OCI-LY7 (cell line): ENCODE data around the gene LTBP2. TPM values are rescaled to one million over a fixed set of nuclear protein-coding genes. Genes with fewer than 3 reads are reported as not detected.

Experiments used
- BruUV-seq: library from RNA; stranded (reverse); fragments of 400-500 nt; replicated peaks from 2 replicates; lab custom pipeline; 2021; lab: Mats Ljungman, UMichigan
- CTCF ChIA-PET: fragments of 300-600 bp; sonication (Branson Sonifier 250); formaldehyde crosslinking; loops from one replicate; lab custom pipeline; 2022; ENCODE audit warnings: antibody characterized with exemption; ENCODE audit not compliant: unreplicated experiment; lab: Charles Lee
- POLR2A ChIA-PET: fragments of 300-600 bp; sonication (Branson Sonifier 250); formaldehyde crosslinking; loops from one replicate; lab custom pipeline; 2022; ENCODE audit warnings: antibody characterized with exemption; lab: Charles Lee
- DNase-seq: peaks from one replicate; pipeline ENCODE4 v3.0.0-alpha.2; 2015; ENCODE audit warnings: low spot score
- H2AFZ ChIP-seq: fragments of 200-600 bp; sonication (generic), shearing (Covaris generic); 2 replicates; pipeline ENCODE4 v1.6.1; 2014; ENCODE audit warnings: mild to moderate bottlenecking, antibody characterized with exemption, low read length, moderate library complexity
- H3K27ac ChIP-seq: fragments of 200-600 bp; sonication (generic); 2 replicates; pipeline ENCODE4 v1.5.1; 2014; ENCODE audit warnings: mixed run types, low read depth, mild to moderate bottlenecking, moderate library complexity, low read length, inconsistent platforms; ENCODE audit not compliant: poor library complexity, severe bottlenecking
- H3K36me3 ChIP-seq: fragments of 200-600 bp; sonication (generic); 2 replicates; pipeline ENCODE4 v1.6.1; 2014; ENCODE audit warnings: mild to moderate bottlenecking, antibody characterized with exemption, low read length, moderate library complexity, mixed read lengths; ENCODE audit not compliant: insufficient read depth
- H3K4me1 ChIP-seq: fragments of 200-600 bp; sonication (generic); 2 replicates; pipeline ENCODE4 v1.5.1; 2014; ENCODE audit warnings: mild to moderate bottlenecking, low read length; ENCODE audit not compliant: insufficient read depth, poor library complexity, severe bottlenecking
- H3K4me2 ChIP-seq: fragments of 200-600 bp; sonication (generic); 2 replicates; pipeline ENCODE4 v1.6.1; 2014; ENCODE audit warnings: mild to moderate bottlenecking, low read length
- H3K4me3 ChIP-seq: fragments of 200-600 bp; sonication (generic); 2 replicates; pipeline ENCODE4 v1.5.1; 2014; ENCODE audit warnings: mild to moderate bottlenecking, low read depth, low read length; ENCODE audit not compliant: poor library complexity, severe bottlenecking
- H3K79me2 ChIP-seq: fragments of 200-600 bp; sonication (generic); 2 replicates; pipeline ENCODE4 v1.6.1; 2016; ENCODE audit warnings: low read depth, mild to moderate bottlenecking, low read length, moderate library complexity, mixed read lengths; ENCODE audit not compliant: insufficient read depth
- H3K9me2 ChIP-seq: fragments of 200-600 bp; sonication (generic); 2 replicates; pipeline ENCODE4 v1.6.1; 2016; ENCODE audit warnings: mild to moderate bottlenecking, low read length, mixed read lengths; ENCODE audit not compliant: insufficient read depth
- H3K9me3 ChIP-seq: fragments of 200-600 bp; sonication (generic); 2 replicates; pipeline ENCODE4 v1.6.1; 2014; ENCODE audit warnings: mild to moderate bottlenecking, mixed run types, low read length, mixed read lengths
- H4K20me1 ChIP-seq: fragments of 200-600 bp; sonication (generic); 2 replicates; pipeline ENCODE4 v1.6.1; 2014; ENCODE audit warnings: mild to moderate bottlenecking, antibody characterized with exemption, low read length, moderate library complexity, mixed read lengths; ENCODE audit not compliant: insufficient read depth
- EZH2phosphoT487 ChIP-seq: fragments of 200-600 bp; sonication (generic); IDR thresholded peaks from 2 replicates; pipeline ENCODE4 v1.6.1; 2018; ENCODE audit warnings: low read depth, borderline replicate concordance, mild to moderate bottlenecking, mixed run types, antibody characterized with exemption, low read length, moderate library complexity, mixed read lengths
- intact Hi-C: fragments of 100-400 bp; cut with micrococcal nuclease; formaldehyde crosslinking; loops from one replicate; pipeline ENCODE4 v1.10.0; 2022; ENCODE audit not compliant: unreplicated experiment
- total RNA-seq, 2 experiments: library from RNA; depleted of rRNA in 1 of 2; stranded (reverse); fragments of >200 nt in 1 of 2; shearing (Covaris generic) in 1 of 2; gene quantifications; 2 replicates each; pipeline ENCODE4 v1.2.3, GENCODE V29; 2014 to 2022
- TF ChIP-seq, protein P1 (sequence below): fragments of 200-600 bp; sonication (generic); conservative IDR thresholded peaks from 2 replicates; pipeline ENCODE4 v1.5.1; 2014; ENCODE audit warnings: mild to moderate bottlenecking, antibody characterized with exemption, low read length, moderate library complexity, mixed read lengths

The LTBP2 gene
- total RNA-seq, 2 experiments from 2014 or later: 0.15 to 0.25 TPM

- POLR2A ChIA-PET: interaction anchor here (0.6 to 0.7 kb wide), 2 partner anchors 388 to 865 kb away, joined by 3 read pairs; no protein-coding TSS in a partner anchor
- intact Hi-C loops: no loop called here
- H3K4me2 ChIP-seq: no peak overlapping the region
- TF ChIP-seq, protein P1, sequence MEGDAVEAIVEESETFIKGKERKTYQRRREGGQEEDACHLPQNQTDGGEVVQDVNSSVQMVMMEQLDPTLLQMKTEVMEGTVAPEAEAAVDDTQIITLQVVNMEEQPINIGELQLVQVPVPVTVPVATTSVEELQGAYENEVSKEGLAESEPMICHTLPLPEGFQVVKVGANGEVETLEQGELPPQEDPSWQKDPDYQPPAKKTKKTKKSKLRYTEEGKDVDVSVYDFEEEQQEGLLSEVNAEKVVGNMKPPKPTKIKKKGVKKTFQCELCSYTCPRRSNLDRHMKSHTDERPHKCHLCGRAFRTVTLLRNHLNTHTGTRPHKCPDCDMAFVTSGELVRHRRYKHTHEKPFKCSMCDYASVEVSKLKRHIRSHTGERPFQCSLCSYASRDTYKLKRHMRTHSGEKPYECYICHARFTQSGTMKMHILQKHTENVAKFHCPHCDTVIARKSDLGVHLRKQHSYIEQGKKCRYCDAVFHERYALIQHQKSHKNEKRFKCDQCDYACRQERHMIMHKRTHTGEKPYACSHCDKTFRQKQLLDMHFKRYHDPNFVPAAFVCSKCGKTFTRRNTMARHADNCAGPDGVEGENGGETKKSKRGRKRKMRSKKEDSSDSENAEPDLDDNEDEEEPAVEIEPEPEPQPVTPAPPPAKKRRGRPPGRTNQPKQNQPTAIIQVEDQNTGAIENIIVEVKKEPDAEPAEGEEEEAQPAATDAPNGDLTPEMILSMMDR: no peak
- TF ChIP-seq EZH2phosphoT487: no peak
- no peak overlapping the region for H2AFZ ChIP-seq
- H3K9me2 ChIP-seq: no peaks in the 10 kb centered on the region
- no peak for DNase-seq
- no peaks in the 10 kb centered on the region for H3K9me3 ChIP-seq
- H4K20me1 ChIP-seq: no peaks in the 10 kb centered on the region
- H3K79me2 ChIP-seq: no peaks in the 10 kb centered on the region
- H3K4me3 ChIP-seq: no peak overlapping the region
- no peaks in the 10 kb centered on the region for H3K4me1 ChIP-seq
- H3K36me3 ChIP-seq: no peaks in the 10 kb centered on the region
- CTCF ChIA-PET: interaction anchor here (0.5 kb wide), 1 partner anchor 470 kb away, joined by 3 read pairs; no protein-coding TSS in a partner anchor
- no TSS peak for BruUV-seq
- H3K27ac ChIP-seq: no peak overlapping the region
Observed at GRCh38 chr14:74650927-74651686, 39.1 kb upstream of the LTBP2 start.

DNA sequence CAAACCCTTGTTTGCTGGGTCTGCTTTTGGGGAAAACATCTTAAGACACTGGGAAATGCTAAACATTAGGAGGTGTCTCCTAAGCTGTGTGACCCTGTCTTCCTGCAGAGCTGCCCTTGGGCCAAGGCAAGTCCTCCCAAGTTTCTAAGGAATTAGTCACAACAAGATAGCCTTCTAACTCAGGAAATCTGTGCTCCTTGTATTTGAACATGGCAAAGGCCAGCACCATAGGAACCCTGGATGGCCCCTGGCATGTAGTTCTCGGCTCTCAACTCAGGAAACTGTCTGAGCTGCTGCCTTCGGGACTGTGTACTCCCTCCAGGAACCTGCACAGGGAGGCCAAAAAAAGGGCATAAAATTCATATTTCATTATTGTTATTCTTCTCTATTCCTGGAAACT lies 37.6 kb upstream of the LTBP2 start:
- ChIA-PET CTCF (no interaction called here), POLR2A (interaction anchor here (0.9 kb wide), 1 partner anchor 9 kb away, joined by 3 read pairs; no protein-coding TSS in a partner anchor)
- H3K27ac ChIP-seq: no peak overlapping the region
- H3K4me1 ChIP-seq: no peaks in the 10 kb centered on the region
- no peak overlapping the region for H3K4me3 ChIP-seq
- no peak overlapping the region for H2AFZ ChIP-seq
- BruUV-seq: no TSS peak
- H3K36me3 ChIP-seq: no peaks in the 10 kb centered on the region
- no peaks in the 10 kb centered on the region for H3K9me3 ChIP-seq
- no peak overlapping the region for H3K4me2 ChIP-seq
- no peaks in the 10 kb centered on the region for H3K9me2 ChIP-seq
- intact Hi-C loops: no loop called here
- H4K20me1 ChIP-seq: no peaks in the 10 kb centered on the region
- H3K79me2 ChIP-seq: no peaks in the 10 kb centered on the region
- no peak for DNase-seq
- no peak for TF ChIP-seq EZH2phosphoT487
- TF ChIP-seq, protein P1: no peak

GRCh38 chr14:74649167-74649566 lies 37.1 kb upstream of the LTBP2 start:
- DNase-seq: no peak
- Histone ChIP-seq H3K9me2 (no peaks in the 10 kb centered on the region), H3K27ac (no peak overlapping the region), H3K9me3 (no peaks in the 10 kb centered on the region), H3K4me1 (no peaks in the 10 kb centered on the region), H2AFZ (no peak overlapping the region), H3K4me3 (no peak overlapping the region), H3K36me3 (no peaks in the 10 kb centered on the region), H3K79me2 (no peaks in the 10 kb centered on the region), H3K4me2 (no peak overlapping the region), H4K20me1 (no peaks in the 10 kb centered on the region)
- CTCF ChIA-PET: no interaction called here
- intact Hi-C loops: no loop called here
- no TSS peak for BruUV-seq
- TF ChIP-seq EZH2phosphoT487: no peak
- TF ChIP-seq, protein P1: no peak
- POLR2A ChIA-PET: no interaction called here
